COLO668 (cell line): ENCODE results near the gene RPL31.

Source experiments
- DNase-seq: peaks from one replicate; lab custom pipeline; 2025; ENCODE audit not compliant: unreplicated experiment; lab: John Stamatoyannopoulos, UW

RPL31 gene

DNA sequence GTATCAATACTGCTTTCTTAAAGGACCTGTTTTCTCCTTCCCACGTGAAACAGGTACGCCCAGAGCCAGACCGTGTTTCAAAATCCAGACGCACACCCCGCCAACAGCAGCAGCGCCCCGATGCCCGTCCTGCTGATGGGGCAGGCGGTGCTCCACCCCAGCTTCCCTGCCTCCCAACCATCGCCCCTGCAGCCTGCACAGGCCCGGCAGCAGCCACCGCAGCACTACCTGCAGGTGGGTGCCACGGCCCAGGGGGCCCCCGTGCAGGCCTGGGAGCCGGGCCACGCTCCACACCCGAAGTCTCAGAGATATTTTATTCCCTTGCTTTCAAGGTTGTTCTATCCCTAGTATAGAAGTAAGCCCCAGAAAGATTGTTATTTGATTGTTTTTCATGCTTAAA is 8.8 kb upstream of the RPL31 start:
- no peak for DNase-seq

DNA sequence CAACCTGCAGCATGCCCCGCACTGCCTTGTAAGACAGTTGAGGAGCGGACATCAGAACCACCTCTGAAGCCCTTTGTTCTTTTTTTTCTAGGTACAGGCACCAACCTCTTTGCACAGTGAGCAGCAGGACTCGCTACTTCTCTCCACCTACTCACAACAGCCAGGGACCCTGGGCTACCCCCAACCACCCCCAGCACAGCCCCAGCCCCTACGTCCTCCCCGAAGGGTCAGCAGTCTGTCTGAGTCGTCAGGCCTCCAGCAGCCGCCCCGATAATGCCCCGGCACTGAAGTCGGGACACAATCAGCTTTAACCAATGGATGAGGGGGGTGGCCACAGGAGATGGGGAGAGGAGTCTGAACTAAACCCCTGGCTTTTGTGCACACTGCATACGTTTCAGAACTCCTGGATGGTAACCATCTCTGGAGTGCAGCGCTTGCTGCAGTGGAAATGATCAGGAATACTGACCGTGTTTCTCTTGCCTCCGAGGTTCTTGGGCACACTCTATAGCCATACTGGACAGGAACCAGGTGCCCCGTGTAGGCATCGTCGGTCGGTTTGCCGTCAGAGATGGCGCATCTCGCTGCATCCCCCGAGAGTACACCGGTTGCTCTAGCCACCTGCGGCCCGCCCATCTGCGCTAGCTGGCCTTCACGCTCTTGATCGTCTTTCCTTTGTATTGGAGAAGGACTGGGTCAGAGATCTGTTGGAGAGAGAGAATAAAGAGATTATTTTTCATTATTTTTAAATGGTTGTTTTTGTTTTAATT is 6.6 kb upstream of the RPL31 start:
- DNase-seq: no peak

DNA sequence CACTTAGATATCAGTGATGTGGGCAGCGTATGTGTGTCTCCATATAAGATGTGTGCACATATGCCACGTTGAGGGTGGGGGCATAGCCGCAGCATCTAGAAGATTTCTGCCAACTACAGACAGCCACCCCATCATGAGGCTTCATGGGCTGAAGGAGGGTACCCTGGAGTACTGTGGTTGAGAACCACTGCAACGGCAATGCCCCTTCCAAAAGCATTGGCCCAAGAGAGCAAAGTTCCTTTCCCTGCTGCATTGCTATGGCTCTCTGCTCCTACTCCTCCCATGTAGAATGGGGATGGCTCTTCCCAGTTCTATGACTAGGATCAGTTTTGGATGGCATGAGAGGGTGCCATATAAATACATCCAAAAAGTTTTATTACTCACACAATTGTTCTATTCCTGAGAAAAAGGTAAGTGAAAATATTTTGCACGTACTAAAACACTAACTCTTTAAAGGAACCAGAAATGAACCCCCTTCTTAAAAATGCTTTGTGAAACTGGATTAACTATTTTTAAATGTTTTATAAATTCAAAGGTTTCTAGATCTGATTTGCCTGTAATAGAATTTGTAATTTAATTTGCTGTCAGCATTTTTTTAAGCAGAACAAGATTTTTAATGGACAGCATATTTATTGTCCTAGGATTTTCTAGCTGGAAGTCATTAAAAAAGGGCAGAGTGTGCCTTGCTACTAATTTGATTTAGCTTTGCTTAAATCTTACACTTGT is 4.4 kb upstream of the RPL31 start:
- DNase-seq: no peak

DNA sequence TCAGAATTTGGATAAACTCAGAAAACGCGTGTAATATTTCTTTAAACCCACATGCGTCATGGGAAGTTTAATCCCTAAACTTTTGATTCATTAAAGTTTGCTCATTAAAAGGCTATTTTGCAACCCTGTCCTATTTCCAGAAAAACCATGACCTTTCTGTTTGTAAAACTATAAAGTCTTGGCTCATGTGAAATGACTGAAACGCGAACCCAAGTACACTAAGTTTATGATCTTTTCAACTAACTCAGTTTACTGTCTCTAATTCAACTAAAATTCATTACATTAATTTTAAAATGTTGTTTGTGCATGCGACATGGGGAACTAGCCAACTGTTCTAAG is 3.9 kb upstream of the RPL31 start:
- DNase-seq: no peak

DNA sequence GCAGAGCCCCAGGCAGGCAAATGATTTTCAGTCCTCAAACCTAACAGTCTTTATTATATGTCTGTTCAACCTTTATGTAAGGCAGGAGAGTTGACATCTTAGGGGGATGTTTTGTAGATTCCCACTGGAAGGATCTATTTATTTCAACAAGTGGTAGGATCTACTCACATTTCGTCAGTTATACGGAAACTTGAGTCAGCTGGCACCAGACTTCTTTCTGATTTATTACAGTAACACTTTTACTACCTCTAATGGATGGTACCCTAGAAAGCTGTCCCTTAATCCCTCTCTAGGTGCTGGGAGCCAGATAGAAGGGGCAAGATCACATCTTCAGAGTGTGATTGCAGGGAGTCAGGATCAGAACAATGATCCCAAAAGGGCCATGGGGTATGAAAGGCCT is 2.1 kb upstream of the RPL31 start:
- no peak for DNase-seq

DNA sequence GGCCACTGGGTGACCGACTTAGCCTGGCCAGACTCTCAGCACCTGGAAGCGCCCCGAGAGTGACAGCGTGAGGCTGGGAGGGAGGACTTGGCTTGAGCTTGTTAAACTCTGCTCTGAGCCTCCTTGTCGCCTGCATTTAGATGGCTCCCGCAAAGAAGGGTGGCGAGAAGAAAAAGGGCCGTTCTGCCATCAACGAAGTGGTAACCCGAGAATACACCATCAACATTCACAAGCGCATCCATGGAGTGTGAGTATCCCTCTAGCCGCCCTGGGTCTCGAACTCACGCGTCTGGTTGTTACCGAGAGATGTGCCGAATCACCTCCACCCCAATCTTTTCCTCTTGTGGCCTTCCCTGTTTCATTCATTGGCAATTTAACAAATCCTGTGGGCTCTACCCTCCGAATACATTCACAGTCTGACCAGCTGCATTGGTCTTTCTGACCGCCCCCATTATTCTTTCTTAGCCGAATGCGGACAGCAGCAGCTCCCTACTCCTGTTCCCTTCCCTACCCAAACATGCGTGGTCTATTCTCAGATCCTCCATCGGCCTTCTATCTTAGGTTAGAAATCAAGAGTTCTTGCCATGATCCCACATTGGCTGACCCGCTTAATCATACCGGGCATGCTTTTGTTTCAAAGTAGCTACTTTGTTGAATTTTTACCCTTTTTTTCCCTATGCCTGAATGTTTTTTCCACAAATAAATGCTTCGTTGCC is 631 bp downstream of the RPL31 start:
- peak; percentile 43 for DNase-seq

DNA sequence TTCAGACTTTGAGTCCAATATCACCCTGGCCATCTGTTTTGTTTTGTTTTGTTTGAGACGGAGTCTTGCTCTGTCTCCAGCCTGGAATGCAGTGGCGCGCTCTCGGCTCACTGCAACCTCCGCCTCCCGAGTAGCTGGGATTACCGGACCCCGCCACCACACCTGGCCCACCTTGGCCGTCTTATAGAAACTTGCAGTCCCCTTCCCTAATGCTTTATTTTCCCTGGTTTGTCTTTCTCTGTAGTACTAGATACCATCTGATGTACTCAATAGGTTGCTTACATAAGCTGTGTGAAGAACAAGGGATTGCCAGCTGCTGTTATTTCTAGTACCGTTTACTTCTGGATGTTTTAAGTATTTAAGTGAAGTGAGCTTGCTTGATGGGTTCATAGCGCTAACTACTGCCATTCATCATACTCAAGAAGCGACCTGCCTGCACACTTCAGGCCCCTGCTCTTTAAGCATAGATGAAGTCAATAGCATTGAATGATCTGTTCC is 1.2 kb downstream of the RPL31 start:
- DNase-seq: peak; percentile 6

DNA sequence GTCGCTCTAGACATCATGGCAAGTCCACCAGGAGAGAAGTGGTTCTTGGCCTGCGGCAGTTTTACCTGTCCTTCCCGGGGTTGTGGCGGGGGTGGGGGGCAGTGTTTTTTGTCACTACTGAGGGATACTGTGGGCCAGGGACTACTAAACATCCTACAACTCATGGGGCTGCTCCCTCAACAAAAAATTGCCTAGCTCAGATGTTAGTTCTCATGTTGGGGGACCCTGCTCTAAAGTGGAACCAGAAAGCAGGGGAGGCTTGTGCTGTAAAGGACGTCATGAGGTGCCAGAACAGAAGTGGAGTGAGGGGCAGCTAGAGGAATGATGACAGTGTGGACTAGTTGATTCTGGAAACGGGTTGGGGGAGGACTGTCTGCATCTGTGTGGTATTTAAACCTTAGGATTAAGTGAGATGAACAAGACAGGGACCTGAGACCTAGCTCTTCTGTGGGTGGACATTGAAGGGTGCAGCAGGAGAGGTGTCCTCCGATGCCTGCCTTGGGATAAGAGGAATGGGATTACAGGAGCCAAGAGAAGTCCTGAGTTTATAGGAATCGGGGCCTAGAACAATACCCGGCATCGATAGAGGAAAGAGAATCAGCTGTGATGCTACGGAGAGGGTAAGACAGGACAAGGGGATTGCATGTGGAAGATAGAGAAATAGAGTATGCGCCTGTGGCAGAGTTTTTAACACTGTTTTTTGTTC is 2.7 kb downstream of the RPL31 start:
- DNase-seq: no peak

DNA sequence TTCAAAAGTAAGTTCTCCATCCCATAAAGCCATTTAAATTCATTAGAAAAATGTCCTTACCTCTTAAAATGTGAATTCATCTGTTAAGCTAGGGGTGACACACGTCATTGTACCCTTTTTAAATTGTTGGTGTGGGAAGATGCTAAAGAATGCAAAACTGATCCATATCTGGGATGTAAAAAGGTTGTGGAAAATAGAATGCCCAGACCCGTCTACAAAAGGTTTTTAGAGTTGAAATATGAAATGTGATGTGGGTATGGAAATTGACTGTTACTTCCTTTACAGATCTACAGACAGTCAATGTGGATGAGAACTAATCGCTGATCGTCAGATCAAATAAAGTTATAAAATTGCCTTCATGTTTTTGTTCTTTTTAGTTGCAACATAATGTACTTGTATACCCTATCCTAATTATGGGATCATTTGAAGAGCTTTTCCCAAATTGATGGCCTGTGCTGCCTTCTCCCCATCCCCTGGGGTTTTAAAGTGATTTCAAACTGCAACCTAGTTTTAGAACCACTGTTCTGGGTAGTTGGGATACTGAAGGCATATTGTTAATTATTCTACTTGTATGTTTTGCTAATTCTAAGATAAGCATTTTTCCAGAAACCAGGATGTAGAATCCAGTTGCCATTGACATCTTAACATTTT is 4.1 kb downstream of the RPL31 start:
- DNase-seq: no peak

DNA sequence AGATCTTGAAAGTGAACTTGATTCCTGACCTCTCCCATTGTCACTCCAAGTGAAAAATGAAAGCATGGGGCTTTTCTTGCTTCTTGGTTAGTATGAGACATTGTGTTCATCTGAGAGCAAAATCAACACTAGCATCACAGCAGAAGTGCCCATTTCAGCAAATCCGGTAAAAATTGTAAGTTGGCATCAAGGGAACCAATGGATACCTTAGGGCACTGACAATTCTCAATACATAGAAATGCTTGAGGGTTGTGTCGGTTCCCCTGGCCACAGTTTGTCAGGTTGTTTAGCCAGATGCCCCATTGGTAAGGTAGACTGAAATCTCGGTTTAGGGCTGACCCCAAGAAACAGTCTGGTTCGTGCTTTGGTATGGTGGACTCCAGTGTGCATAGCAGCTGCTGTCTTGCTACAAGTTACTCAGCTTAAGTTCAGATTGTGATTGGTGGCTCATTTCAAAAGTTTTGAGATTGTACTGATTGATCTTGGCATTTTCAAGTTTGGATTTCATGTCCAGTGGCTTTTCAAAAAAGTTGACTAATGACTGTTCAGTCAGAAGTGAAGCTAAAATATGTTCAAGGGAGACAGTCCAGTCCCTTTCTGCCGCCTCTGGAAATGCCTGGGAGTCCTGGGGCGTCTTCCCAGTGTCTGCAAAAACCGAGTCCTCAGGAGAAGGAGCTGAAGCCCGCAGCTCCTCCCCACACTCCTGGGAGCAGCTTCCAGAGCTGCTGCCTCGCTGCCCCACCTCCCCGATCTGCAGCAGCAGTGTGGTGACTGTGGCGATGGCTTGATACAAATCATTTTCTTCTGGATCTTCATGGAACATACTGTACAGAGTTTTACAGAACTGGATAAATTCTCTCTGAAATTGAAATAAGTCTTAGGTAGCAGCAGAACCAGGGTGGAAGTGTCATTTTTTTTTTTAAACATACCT is 5.6 kb downstream of the RPL31 start:
- DNase-seq: no peak

DNA sequence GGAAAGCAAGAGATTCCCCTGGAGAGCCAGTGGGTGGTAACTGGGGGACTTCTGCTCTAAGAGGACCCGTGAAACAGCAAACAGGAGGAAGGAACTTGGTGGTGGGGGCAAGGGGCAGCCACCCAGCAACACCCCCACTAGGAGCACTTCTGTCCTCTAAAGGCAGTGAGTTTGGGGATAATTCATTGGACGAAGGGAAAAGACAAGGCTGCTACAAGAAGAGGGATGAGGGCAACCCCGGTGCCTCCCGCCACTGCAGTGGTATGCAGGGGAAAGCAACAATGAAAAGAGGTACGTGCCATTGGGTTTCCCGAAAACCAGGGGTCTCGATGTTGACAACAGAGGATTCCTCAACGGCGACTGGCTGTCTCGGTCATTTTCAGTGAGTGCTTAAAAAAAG is 9.1 kb downstream of the RPL31 start:
- DNase-seq: no peak

DNA sequence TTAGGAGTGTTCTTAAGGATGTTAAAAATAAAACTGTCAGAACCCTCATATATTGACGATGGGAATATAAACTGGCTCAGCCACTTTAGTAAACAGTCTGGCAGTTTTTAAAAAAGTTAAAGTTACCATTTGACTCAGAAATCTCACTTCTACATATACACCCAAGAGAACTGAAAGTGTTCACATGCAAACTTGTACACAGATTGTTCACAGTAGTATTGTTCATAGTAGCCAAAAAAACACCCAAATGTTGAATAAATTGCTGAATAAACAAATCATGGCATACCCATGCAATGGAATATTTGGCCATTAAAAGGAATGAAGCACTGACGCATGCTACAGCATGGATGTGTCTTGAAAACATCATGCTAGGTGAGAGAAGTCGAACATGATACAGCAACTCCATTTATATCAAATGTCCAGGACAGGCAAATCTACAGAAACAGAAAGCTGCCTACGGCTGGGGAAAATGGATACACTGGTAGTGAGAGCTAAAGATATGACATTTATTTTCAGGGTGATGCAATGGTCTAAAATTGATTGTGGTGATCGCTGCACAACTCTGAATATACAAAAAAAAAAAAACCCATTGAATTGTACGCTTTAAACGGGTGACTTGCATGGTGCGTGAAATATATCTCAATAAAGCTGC is 10.1 kb downstream of the RPL31 start:
- no peak for DNase-seq

DNA sequence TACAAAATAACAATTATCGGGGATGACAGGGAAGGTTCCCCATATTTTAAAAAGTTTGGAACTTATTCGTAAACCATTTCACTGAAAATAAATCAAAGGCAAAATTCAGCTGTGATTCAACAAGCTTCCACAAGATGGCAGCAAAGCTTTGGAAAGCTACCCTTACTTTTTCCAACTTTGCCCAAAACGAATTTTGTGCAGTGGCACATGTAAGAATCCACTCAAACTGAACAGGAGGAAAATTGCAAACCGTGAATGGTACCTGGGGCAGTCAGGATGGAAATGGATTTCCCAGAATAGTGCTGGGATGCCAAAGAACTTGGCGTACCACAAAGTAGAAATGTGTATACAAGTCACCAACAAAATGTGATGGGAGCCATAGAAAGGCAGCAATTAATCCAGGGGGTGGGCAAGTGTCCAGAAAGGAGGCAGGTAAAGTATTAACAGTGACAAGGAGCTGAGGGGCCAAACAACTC is 10.7 kb downstream of the RPL31 start:
- DNase-seq: peak; percentile 30

DNA sequence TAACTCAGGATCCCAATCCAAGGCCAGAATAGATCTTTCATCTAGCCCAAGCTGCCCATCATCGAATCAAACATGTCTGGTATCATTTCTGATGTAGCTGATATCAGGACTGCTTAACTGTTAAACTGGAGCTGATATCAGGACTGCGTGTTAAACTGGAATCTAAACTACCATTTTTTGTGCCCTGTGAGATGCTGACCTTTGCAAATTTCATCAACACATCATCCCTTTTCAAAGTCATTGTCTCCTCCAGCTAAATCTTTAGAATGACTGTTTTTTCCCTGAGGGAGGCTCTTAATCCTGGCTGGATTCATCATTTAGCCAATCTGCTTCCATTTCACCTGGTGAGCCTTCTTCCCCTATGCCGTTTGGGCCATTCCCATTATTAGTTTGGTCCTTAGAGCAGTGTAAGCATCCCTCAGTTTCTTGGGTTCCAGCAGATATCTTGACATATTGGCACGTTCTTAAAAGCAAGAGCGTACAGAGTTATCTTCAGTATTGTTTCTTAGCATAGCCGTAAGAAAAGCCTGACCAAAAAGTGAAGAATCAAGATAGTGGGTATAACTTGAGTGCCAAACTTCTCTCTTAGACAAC is 12.3 kb downstream of the RPL31 start:
- no peak for DNase-seq

DNA sequence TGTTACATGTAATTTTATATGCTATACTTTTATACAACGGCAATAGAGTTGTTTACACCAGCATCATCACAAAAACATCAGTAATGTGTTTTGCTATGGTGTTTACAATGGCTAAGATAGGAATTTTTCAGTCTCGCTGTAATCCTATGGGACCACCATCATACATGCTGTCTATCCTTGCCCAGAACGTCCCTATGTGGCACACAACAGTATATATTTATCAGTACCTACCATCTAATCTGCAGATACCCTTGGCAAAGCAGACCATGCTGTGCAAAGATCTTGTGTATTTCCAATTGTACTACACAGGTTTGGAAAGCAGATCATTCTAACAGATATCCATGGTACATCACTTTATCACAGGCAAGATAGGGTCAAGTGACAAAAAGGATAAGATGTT is 15.3 kb downstream of the RPL31 start:
- DNase-seq: no peak

DNA sequence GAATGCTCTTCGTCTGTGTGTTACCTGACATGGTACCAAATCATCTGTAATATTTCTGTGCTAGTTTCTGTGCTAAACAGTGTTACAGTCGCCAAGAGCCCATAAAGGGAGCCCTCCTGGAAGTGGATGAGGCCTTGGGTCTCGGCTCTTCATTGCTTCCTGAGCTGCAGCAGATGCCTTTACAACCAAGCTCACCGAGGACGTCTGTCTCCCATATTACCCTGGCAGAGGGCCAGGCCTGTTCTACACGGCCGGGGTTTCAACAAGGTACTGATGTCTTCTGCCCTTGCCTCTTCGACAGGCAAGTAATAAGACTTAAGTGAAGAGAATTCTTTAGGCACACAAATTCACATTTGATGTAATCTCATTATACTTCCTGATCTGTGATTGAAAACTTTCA is 16.8 kb downstream of the RPL31 start:
- no peak for DNase-seq

DNA sequence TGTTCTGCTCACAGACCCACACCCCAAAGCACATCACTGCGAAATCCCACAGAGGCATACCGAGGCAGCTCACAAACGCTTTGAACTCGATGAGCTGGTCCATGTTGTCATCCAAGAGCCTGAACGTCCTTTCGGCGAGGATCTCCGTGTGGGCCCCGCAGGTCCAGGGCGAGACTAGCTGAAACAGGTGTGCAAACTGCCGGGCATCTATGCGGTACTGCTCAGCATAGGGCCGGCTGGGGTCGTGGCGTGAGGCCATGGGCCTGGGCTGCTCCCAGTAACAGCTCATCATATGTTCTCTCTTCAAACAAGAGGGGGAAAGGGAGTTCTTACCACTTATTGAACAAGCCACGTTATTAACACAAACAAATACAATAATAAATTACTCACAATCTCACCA is 20.1 kb downstream of the RPL31 start:
- no peak for DNase-seq

DNA sequence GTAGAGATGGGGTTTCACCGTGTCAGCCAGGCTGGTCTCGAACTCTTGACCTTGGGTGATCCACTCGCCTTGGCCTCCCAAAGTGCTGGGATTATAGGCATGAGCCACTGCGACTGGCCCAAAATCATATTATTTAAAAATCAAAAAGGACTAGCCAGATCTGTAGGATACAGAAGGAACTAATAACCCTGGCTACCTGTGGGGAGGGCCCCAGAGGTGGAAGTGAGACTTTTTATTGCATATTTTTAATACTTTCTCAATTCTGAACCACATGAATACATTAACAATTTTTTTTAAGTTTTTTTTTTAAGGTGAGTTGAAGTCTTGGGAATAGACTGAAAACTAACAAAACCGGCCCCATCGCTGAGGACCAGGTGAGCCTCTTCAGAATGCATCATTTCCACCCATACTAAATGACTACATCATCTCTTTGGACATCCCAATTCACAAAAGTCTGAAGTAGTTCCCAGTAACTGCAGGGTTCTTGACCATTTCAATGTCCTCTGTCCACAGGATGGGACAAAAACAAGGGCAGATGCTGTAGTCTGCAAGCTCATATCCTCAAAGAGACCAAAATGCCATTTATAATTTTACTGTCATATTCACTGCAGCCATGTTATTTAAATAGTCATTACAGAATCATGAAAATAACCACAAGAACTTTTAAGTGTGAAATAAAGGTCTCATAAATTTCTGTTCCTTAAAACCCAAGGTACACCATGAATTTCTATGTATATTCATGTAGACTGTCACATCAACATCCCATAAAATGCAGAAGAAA is 21.4 kb downstream of the RPL31 start:
- no peak for DNase-seq
